SK-N-MC (cell line): Measurements from ENCODE around the gene MIOX.

Source experiments
- EZH2 ChIP-seq: fragments of 200-600 bp; sonication (generic); IDR thresholded peaks from one replicate; pipeline ENCODE4 v1.6.1; 2017; ENCODE audit warnings: antibody characterized with exemption
- FOXP2 ChIP-seq: optimal IDR thresholded peaks from 2 replicates; pipeline ENCODE3; 2011; ENCODE audit warnings: mild to moderate bottlenecking, moderate library complexity; ENCODE audit not compliant: insufficient read depth; ENCODE audit errors: extremely low read length, control extremely low read depth
- POLR2AphosphoS5 ChIP-seq: IDR thresholded peaks from 2 replicates; pipeline ENCODE4 v1.6.1; 2012; ENCODE audit warnings: mild to moderate bottlenecking, low read depth, low read length, borderline replicate concordance

GRCh38 chr22:50525104-50525857 lies 38.6 kb downstream of the MIOX start, which contains the start of gene SCO2:
- no peak for TF ChIP-seq EZH2
- peak; percentile 92 for TF ChIP-seq POLR2AphosphoS5
- no peak for TF ChIP-seq FOXP2
